HG02870 (cell line): ENCODE results near the gene BCL11A.
A peak's percentile ranks its signal among the peaks of the same experiment; 100 is the strongest.

Experiments used
- ATAC-seq: cut with Tn5 transposase; IDR thresholded peaks from one replicate; pipeline ENCODE4 v1.9.1; 2021; ENCODE audit warnings: mild to moderate bottlenecking, moderate library complexity; ENCODE audit not compliant: unreplicated experiment

The BCL11A gene

GRCh38 chr2:60559880-60560279 is 6.4 kb upstream of the BCL11A start:
- no peak for ATAC-seq

DNA sequence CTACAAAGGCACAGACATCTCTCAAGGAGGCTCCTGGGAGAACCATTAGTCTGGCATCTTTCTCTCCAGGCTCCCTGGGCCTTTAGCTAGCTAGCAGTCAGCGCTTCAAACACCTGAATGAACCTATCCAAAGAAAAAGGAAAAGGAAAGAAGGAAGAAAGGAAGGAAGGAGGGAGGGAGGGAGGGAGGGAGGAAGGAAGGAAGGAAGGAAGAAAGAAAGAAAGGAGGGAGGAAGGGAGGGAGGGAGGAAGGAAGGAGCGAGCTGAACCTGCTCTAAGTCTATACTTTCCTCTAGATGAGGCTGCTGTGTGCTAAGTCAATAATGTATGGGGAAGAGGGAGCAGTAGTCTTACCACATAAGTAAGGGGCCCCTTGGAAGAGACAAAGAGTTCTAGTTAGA is 5.1 kb upstream of the BCL11A start:
- no peak for ATAC-seq

DNA sequence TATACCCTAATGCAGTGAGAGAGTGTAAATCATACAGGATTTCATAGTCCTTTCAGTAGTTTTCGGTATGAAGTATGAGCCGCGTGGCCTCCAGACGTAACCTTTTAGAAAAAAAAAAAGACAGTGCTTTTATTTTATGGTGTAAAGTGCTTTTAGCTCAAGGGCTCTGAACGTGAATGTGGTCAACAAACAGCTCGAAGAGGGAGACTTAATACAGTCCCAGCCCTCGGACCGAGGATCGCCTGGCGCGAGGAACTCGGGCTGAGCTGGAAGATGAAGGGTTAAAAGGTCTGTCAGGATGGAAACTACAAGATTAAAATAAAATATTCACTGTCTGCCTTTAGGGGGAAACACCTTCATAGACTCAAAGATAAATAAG is 4.0 kb upstream of the BCL11A start:
- ATAC-seq, result no peak

- ATAC-seq, result no peak
Measured at GRCh38 chr2:60556576-60557485, 3.4 kb upstream of the BCL11A start.

DNA sequence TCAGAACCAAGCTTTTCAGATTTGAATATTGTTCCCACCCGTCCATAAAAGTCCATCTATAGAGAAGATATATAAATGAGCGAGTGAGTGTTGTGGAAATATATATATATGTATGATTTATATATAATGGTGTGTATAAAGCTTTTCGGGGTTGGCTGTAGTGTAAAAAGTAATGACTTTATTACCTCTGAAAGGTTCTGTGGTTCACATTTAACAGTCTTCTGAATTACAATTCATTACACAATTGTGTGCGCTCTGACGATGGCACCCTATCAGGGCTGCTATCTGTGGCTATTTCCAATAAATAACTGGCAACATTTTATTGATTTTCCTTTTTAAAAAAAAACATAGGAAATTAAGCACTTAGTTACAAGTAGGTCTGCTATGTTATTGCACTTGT is 2.7 kb upstream of the BCL11A start:
- no peak for ATAC-seq

DNA sequence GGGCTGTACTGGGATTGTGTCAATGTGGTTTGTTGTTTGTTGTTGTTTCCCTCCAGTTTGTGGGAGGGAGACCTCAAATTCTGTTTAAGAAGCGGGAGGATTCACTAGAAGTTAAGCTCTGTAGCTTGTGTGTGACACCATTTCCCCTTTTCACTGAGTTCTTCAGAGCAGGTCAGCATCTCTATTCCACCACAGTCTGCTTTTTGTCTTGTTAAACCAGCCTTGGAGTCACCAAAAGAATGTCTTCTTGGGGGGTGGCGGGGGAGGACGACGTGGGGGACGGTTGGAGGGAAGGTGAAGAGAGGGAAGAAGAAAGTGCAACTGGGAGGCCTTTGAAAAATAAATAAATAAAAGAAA is 2.3 kb upstream of the BCL11A start:
- ATAC-seq, result peak; percentile 10

DNA sequence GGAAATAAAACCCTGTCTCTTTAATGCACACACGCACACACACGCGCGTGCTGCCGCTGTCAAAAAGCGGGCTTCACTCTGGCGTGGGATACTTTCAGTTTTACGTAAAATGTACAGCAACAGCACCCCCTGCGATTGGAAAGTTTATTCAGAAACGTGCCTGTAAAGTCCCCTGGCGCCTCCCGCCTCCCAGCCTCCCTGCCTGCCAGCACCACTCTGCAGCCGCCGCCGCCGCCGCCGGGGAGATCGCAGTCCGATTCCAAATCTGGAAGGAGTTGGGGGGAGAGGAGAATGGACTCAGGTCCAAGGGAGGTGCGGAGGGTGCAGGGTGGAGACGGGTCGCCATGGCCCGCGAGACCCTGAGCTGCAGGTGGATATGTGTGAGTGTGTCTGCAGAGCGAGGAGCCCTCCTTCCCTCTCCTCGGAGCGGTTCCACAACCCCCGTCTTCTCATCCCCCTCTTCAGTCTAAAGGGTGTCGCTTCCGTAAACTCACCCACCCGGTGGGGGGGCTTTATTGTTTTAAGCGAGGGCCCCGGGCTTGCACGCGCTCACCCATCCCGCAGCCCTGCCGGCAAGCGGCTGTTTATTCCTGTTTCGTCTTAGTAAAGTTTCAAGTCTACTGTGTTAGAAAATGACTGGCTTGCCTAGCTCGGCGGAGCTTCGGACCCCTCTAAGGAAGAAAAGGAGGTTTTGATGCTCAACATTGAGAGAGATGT is 1.8 kb upstream of the BCL11A start:
- peak; percentile 34 for ATAC-seq

GRCh38 chr2:60554646-60555065 is 1.2 kb upstream of the BCL11A start:
- ATAC-seq, result no peak

DNA sequence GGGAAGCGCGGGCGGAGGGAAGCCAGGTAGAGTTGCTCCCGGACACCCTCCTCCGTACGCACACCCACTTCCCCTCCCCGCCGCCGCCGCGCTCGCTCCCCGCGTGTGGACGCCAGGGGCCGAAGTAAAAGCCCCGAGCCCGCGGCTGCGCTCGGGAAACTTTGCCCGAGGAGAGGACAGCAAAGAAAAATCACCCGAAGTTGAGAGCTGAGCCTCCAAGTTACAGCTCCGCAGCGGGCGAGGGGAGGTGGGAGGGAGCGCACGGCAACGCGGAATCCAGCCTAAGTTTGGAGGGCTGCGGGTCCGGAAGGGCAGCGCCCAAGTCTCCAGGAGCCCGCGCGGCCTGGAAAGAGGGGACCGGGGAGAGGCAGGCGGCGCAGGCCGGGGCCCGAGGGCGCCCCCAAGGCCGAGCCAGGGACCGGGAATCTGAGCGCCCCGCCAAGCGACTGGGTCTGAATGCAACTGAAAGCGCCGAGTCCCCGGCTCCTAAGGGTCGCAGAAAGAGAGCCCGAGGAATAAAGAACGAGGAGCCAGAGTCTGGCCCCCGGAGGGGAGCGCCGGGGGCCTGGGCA is 706 bp upstream of the BCL11A start:
- peak; percentile 8 for ATAC-seq

DNA sequence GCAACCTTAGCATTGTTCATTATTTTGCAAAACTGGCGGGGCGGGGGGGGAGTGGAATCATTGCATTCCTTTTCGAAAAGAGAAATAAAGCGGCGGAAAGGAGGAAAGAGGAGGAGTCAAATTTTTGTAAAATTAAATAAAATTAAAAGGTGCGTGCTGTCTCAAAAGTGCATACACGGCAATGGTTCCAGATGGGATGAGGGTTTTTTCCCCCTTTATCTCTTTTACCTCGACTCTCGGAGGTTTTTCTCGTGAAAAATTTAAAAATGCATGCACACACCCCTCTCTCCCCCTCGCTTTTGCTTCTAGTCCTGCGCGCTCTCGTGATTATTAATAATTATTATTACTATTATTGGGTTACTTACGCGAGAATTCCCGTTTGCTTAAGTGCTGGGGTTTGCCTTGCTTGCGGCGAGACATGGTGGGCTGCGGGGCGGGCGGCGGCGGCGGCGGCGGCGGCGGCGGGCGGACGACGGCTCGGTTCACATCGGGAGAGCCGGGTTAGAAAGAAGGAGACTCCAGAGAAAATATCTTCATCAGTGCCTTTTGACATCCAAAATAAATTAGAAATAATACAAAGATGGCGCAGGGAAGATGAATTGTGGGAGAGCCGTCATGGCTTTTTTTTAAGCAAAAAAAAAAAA is 481 bp downstream of the BCL11A start:
- ATAC-seq, result no peak

DNA sequence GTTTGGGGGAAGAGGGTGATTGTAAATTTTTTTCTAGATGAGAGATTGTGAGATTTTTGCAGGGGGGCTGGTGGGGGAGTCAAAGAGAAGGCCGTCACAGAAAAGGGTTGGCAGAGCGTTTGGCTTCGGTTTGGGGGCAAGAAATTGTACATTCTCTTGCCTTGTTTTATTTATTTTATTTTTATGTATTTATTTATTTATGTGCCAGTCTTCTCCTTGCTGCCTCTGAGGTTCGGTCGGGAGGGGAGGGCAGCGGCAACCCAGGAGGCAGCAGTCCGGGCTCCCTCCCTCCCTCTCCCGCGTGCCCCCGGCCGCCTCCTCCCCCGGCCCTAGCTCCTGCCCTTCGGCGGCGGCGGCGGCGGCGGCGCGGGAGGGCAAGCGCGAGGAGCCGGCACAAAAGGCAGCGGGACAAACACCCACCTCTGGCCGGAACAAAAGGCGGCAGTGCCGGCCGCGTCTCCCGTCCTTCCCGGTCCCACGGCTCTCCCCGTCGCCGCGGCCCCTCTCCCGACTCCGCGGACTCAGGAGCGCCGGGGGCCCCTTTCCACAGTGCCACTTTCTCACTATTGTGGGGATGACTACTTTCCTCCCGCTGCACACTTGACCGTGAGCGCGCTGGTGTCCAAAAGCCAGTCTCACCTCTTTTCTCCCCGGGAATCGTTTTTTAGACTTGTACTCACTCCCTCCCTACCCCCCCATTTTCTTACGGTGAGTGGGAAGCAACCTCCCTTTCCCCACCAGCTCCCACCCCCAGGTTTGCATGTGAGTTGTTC is 1.2 kb downstream of the BCL11A start:
- no peak for ATAC-seq

DNA sequence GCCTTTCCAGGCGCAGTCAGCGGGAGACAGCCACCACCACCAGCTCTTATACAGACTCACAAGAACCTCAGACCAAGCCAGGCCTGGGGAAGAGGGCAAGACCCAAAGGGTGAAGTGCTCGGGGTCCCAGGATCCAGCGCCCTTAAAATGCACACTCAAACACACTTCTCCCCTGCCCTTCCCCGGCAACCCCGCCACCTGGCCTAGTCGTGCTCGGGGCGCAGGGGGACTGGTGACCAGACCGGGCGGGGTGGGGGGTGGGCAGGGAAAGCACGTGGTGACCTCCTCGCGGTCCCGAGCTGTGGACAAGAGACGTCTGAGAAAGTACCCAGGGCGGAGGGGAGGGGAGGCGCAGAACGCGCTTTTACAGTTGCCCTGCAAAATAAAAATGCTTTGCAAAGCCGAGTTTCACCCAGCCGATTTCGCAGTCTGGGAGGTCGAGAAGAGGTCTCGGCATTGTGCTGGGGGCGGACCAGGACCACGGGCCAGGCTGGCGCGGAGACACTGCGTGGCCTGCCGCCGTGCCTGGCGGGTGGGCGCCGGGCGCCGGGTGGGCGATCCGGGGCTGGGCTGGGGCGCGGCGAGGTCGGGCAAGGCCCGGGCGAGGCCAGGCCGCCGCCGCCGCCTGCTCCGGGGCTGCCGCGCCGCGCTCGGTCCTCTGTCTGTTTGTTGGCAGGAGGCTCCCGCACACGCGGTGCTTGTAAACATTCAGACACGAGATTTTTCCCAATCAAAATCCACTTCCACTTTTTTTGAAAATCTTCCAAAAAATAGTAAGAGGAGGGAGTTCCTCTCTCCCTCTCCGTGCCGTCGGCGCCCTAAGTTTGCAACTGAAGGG is 2.0 kb downstream of the BCL11A start:
- no peak for ATAC-seq

- ATAC-seq, result no peak
Measured at GRCh38 chr2:60550984-60551239, 2.5 kb downstream of the BCL11A start.

GRCh38 chr2:60550178-60550983 is 3.1 kb downstream of the BCL11A start:
- ATAC-seq, result peak; percentile 42

DNA sequence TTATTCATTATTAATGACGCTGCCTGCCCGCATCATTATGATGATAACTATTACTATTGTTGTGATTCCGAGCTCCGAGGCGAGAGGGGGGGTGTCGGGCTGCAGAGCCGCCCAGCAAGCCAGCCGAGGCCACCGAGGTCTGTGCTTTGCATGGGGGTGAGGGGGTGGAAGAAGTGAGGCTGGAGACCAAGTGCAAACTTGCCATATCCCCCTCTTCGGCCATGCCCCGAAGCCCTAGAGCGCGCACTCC is 3.6 kb downstream of the BCL11A start:
- no peak for ATAC-seq

- ATAC-seq, result no peak
Measured at GRCh38 chr2:60549238-60549927, 4.1 kb downstream of the BCL11A start.

DNA sequence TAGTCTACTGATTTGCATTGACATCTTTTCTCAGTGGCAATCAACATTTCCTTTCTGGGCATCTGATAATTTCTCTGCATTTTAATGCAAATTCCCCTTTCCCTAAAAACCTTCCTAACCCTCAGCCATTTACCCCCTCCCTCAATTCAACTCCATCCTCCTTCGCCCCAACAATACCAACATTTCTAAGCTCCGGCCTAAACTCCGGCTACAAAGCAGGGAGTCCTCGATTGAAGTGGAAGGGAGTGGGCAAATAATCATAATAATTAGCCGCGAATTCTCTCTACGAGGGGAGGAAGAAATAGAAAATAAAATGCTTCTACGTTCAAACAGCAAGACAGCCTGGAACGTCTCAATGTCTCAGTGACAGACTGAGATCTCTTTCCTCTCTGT is 4.6 kb downstream of the BCL11A start:
- no peak for ATAC-seq

DNA sequence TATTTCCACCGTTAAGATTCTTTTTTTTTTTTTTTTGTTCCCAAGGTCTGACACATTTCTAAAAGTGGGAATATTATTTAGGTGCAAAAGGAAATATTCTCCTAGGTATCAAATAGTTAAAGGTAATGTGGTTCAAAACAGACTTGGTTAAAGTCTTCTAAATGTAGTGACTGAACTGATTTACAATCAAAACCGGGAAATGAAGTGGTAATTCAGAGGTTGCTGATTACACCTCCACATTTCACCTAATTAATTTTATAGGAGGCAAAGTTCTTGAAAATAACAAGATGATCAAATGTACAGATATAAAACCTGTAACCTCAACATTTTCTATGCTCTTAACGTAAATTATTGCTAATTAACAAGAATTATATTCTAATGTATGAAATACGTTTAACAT is 5.1 kb downstream of the BCL11A start:
- ATAC-seq, result no peak

- no peak for ATAC-seq
Measured at GRCh38 chr2:60547841-60548240, 5.6 kb downstream of the BCL11A start.
